ENCODE results near the gene CELSR1. TPM values are rescaled to one million over a fixed set of nuclear protein-coding genes. Genes with fewer than 3 reads are reported as not detected.

The CELSR1 gene
- total and polyA plus RNA-seq, 8 donors = 0.75 to 3.2 (median 1.2) TPM

GRCh38 chr22:46541536-46541935 is 4.1 kb upstream of the CELSR1 start:
- Histone ChIP-seq H3K4me1 (peaks cover 0 to 8% (median 0%) of the 10 kb centered on the region in 3 donors), H3K27me3 (peaks cover 0 to 6% (median 0%) of the 10 kb centered on the region in 4 donors), H3K9me3 (no peaks in the 10 kb centered on the region), H3K27ac (no peak overlapping the region), H3K4me3 (no peak overlapping the region), H3K36me3 (no peaks in the 10 kb centered on the region)
- ATAC-seq (no peak), FAIRE-seq (no peak), DNase-seq (no peak)
- TF ChIP-seq CTCF (IDR thresholded peaks at IDR 0.05) = no peak
- 82 to 91% methylated on average over 7 of the region's 7 CpGs for WGBS, 2 donors
- intact Hi-C loops (cut with DNase I) = loop anchor here in 2 of 3 donors (5.0 to 10.0 kb wide), 2 partner anchors 174 to 187 kb away; no protein-coding TSS in a partner anchor

DNA sequence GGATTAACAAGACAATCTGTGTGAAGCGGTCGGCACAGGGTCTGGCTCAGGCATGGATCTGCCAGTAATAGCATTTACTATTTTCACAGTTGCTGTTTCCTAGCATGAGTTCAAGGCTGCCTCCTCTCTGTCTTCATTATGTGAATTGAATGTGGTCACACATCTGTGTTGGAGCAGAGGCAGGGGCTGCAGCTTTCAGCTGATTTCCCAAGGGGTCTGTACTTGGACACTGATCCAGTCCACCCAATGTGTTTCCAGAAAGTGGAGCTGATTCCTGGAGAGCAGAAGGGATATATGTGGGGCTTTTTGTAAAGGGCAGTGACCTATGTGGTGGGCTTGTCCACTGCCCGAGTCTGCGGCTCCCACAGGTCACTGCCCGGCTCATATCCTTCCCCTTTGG is 3.5 kb upstream of the CELSR1 start:
- ATAC-seq = no peak
- intact Hi-C loops (cut with DNase I) = loop anchor here in 2 of 3 donors (5.0 to 10.0 kb wide), 2 partner anchors 174 to 186 kb away; no protein-coding TSS in a partner anchor
- no peak for FAIRE-seq
- H3K4me3 ChIP-seq = no peak overlapping the region
- H3K9me3 ChIP-seq = no peaks in the 10 kb centered on the region
- no peaks in the 10 kb centered on the region for H3K36me3 ChIP-seq
- WGBS, 2 donors = 92 to 96% methylated on average over 5 of the region's 5 CpGs
- TF ChIP-seq CTCF (IDR thresholded peaks at IDR 0.05) = no peak
- H3K4me1 ChIP-seq = peaks cover 0 to 8% (median 0%) of the 10 kb centered on the region in 3 donors
- H3K27ac ChIP-seq = no peak overlapping the region
- H3K27me3 ChIP-seq = peaks cover 0 to 6% (median 0%) of the 10 kb centered on the region in 4 donors
- no peak for DNase-seq

DNA sequence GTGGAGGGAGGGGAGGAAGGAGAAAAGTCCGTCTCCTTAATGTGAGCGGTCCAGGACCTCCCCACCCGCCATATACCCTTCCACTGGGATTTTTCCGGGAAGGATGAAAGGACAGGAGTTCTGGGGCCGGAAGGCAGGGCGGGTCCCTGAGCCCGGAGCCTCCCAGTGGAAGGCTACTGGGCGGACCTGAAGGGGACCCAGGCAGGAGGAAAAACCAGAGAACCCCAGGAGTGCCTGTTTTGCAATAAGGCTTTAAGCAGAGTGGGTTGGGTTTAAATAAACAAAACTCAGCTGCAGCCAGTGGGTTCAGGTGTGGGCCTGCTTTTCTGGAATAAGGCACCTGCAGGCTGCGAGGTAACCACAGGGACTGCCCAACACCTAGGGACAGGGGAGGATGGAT is 1.7 kb upstream of the CELSR1 start:
- no peaks in the 10 kb centered on the region for H3K36me3 ChIP-seq
- no peak overlapping the region for H3K4me3 ChIP-seq
- FAIRE-seq = no peak
- H3K4me1 ChIP-seq = peaks cover 0 to 8% (median 0%) of the 10 kb centered on the region in 3 donors
- ATAC-seq = no peak
- no peak for DNase-seq
- H3K27ac ChIP-seq = no peak overlapping the region
- no peak for TF ChIP-seq CTCF (IDR thresholded peaks at IDR 0.05)
- H3K27me3 ChIP-seq = peaks cover 0 to 6% (median 0%) of the 10 kb centered on the region in 4 donors
- no peaks in the 10 kb centered on the region for H3K9me3 ChIP-seq
- 76 to 88% methylated on average over 9 of the region's 9 CpGs for WGBS, 2 donors
- intact Hi-C loops (cut with DNase I) = loop anchor here in 1 of 3 donors (10.0 kb wide), 1 partner anchor 544 kb away; no protein-coding TSS in a partner anchor

- peak overlapping the region in 1 of 4 donors; percentile 45 for H3K4me3 ChIP-seq
- peaks cover 0 to 6% (median 0%) of the 10 kb centered on the region in 4 donors for H3K27me3 ChIP-seq
- no peak for FAIRE-seq
- no peaks in the 10 kb centered on the region for H3K36me3 ChIP-seq
- no peaks in the 10 kb centered on the region for H3K9me3 ChIP-seq
- ATAC-seq = peak in 2 of 4 donors; percentile 11 to 39
- no peak overlapping the region for H3K27ac ChIP-seq
- no peak for DNase-seq
- intact Hi-C loops (cut with DNase I) = loop anchor here in 1 of 3 donors (10.0 kb wide), 1 partner anchor 544 kb away; no protein-coding TSS in a partner anchor
- TF ChIP-seq CTCF (IDR thresholded peaks at IDR 0.05) = no peak
- 23 to 25% methylated on average over 13 of the region's 13 CpGs for WGBS, 2 donors
- peaks cover 0 to 8% (median 0%) of the 10 kb centered on the region in 3 donors for H3K4me1 ChIP-seq
Measured at GRCh38 chr22:46538814-46539160, 1.4 kb upstream of the CELSR1 start.

Data from pancreas (tissue), 10 donors.